Endodermal cell (in vitro differentiated cells): ENCODE data around the gene PHGDH. TPM values are rescaled to one million over a fixed set of nuclear protein-coding genes. Genes with fewer than 3 reads are reported as not detected.

Experiments used
- DNase-seq: peaks from one replicate; pipeline ENCODE4 v3.0.0-alpha.2; 2017
- H3K27ac ChIP-seq: 2 replicates; pipeline ENCODE4 v1.5.1; 2013; ENCODE audit warnings: mild to moderate bottlenecking, low read depth, low read length, moderate library complexity
- H3K27me3 ChIP-seq: 2 replicates; pipeline ENCODE4 v1.6.1; 2013; ENCODE audit warnings: mild to moderate bottlenecking, low read length, moderate library complexity; ENCODE audit not compliant: insufficient read depth, control insufficient read depth, poor library complexity, severe bottlenecking
- H3K36me3 ChIP-seq: 2 replicates; pipeline ENCODE4 v1.7.0; 2013; ENCODE audit warnings: mild to moderate bottlenecking, low read length, moderate library complexity; ENCODE audit not compliant: control insufficient read depth, insufficient read depth
- H3K4me1 ChIP-seq: one replicate; pipeline ENCODE4 v1.7.0; 2013; ENCODE audit warnings: low read length; ENCODE audit not compliant: control insufficient read depth, insufficient read depth
- H3K4me3 ChIP-seq: 2 replicates; pipeline ENCODE4 v1.5.1; 2013; ENCODE audit warnings: mild to moderate bottlenecking, low read length, moderate library complexity
- H3K9ac ChIP-seq: 2 replicates; pipeline ENCODE4 v1.6.1; 2013; ENCODE audit warnings: mild to moderate bottlenecking, low read length, moderate library complexity; ENCODE audit not compliant: poor library complexity, severe bottlenecking; ENCODE audit errors: extremely low read depth
- H3K9me3 ChIP-seq: 2 replicates; pipeline ENCODE4 v1.6.1; 2013; ENCODE audit warnings: mild to moderate bottlenecking, low read length, moderate library complexity; ENCODE audit not compliant: control insufficient read depth
- H3K27ac Mint-ChIP-seq: 2 replicates; pipeline ENCODE4 v1.8.0; 2020; ENCODE audit warnings: mixed read lengths
- H3K27me3 Mint-ChIP-seq: 2 replicates; pipeline ENCODE4 v1.8.0; 2021; ENCODE audit warnings: mild to moderate bottlenecking, mixed read lengths; ENCODE audit not compliant: insufficient read depth
- H3K36me3 Mint-ChIP-seq: 2 replicates; pipeline ENCODE4 v1.8.0; 2020; ENCODE audit warnings: low read depth, mixed read lengths
- H3K4me1 Mint-ChIP-seq: 2 replicates; pipeline ENCODE4 v1.8.0; 2020; ENCODE audit warnings: mixed read lengths
- H3K4me3 Mint-ChIP-seq: 2 replicates; pipeline ENCODE4 v1.8.0; 2020; ENCODE audit warnings: mild to moderate bottlenecking, moderate library complexity, mixed read lengths
- H3K9me3 Mint-ChIP-seq: 2 replicates; pipeline ENCODE4 v1.8.0; 2020; ENCODE audit warnings: mild to moderate bottlenecking, mixed read lengths
- CTCF ChIP-seq: fragments of 200-600 bp; sonication (generic); conservative IDR thresholded peaks from 2 replicates; pipeline ENCODE4 v1.5.0; 2021; ENCODE audit warnings: antibody characterized with exemption, mild to moderate bottlenecking
- WGBS, 2 experiments: methylation state at CpG; one replicate each; pipeline versions ENCODE4 v1.1.5 to v1.1.7; 2013; ENCODE audit warnings: missing lambda C conversion rate in 2 of 2, mixed read lengths in 1 of 2; ENCODE audit not compliant: insufficient coverage in 1 of 2, insufficient read length in 1 of 2; 5-methylcytosine and 5-hydroxymethylcytosine counted together
- total RNA-seq, 2 donors: library from RNA; stranded (reverse); fragmentation: NEBNext Ultra II Directional in 1 of 2; extraction: Animal tissue kit (Norgen Biotek cat#: 25700) in 1 of 2; gene quantifications; 2 replicates in 1 of 2; 3 replicates in 1 of 2; pipeline ENCODE4 v1.2.1, GENCODE V29; 2021

Gene PHGDH
- total RNA-seq, 2 donors from 2014 or later = 156 to 176 TPM

GRCh38 chr1:119725626-119726025, 13.9 kb downstream of the PHGDH start:
- no peaks in the 10 kb centered on the region for H3K27me3 ChIP-seq
- Mint-ChIP-seq H3K9me3 (no peaks in the 10 kb centered on the region), H3K4me1 (no peaks in the 10 kb centered on the region), H3K27ac (no peak overlapping the region), H3K27me3 (no peaks in the 10 kb centered on the region), H3K4me3 (no peak overlapping the region), H3K36me3 (peaks cover 88% of the 10 kb centered on the region)
- 97 to 100% methylated on average over 3 to 5 of the region's 5 CpGs for WGBS, 2 experiments
- no peak overlapping the region for H3K9ac ChIP-seq
- peaks cover 94% of the 10 kb centered on the region for H3K36me3 ChIP-seq
- no peaks in the 10 kb centered on the region for H3K9me3 ChIP-seq
- no peak for DNase-seq
- H3K4me3 ChIP-seq = no peak overlapping the region
- no peak overlapping the region for H3K27ac ChIP-seq
- no peak for TF ChIP-seq CTCF
- H3K4me1 ChIP-seq = no peaks in the 10 kb centered on the region

DNA sequence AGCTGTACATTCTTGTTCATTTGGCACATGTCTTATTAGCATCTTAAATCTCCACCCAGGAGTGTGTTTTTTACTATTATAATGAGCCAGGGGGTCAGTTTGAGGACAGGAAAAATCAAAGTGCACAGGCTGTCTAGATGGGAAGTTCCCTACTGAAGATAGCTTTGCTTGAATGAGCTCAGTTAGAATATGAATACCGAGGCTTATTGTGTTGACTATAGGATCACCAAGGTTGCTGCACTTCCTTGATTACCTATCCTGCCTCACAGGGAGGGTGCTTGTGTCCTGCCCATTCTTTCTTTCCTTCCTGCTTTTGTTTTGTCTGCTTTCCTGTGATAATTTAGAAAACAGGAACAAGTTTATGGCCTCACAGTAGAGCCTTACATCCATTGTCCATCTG, 16.3 kb downstream of the PHGDH start:
- no peak overlapping the region for H3K27ac ChIP-seq
- no peak overlapping the region for H3K4me3 Mint-ChIP-seq
- H3K9me3 ChIP-seq = no peaks in the 10 kb centered on the region
- H3K9ac ChIP-seq = no peak overlapping the region
- peaks cover 5% of the 10 kb centered on the region for H3K4me1 ChIP-seq
- H3K9me3 Mint-ChIP-seq = no peaks in the 10 kb centered on the region
- H3K27me3 ChIP-seq = no peaks in the 10 kb centered on the region
- H3K4me3 ChIP-seq = no peak overlapping the region
- no peak for TF ChIP-seq CTCF
- H3K27ac Mint-ChIP-seq = no peak overlapping the region
- WGBS, 2 experiments = 86 to 88% methylated on average over 1 of the region's 1 CpG
- H3K36me3 Mint-ChIP-seq = peaks cover 77% of the 10 kb centered on the region
- no peak for DNase-seq
- peaks cover 2% of the 10 kb centered on the region for H3K4me1 Mint-ChIP-seq
- peaks cover 83% of the 10 kb centered on the region for H3K36me3 ChIP-seq
- H3K27me3 Mint-ChIP-seq = no peaks in the 10 kb centered on the region

GRCh38 chr1:119729044-119729443, 17.3 kb downstream of the PHGDH start:
- Mint-ChIP-seq H3K4me3 (no peak overlapping the region), H3K9me3 (no peaks in the 10 kb centered on the region), H3K4me1 (peaks cover 2% of the 10 kb centered on the region), H3K36me3 (peaks cover 68% of the 10 kb centered on the region), H3K27ac (no peak overlapping the region), H3K27me3 (no peaks in the 10 kb centered on the region)
- no peak for TF ChIP-seq CTCF
- Histone ChIP-seq H3K9me3 (no peaks in the 10 kb centered on the region), H3K27ac (no peak overlapping the region), H3K27me3 (no peaks in the 10 kb centered on the region), H3K9ac (no peak overlapping the region), H3K36me3 (peaks cover 81% of the 10 kb centered on the region), H3K4me1 (peaks cover 5% of the 10 kb centered on the region), H3K4me3 (no peak overlapping the region)
- DNase-seq = no peak
